NCI-H2196 treated with DMSO at 0.1 percent for 48 hours (cell line): ENCODE measurements around the gene CLEC3B.
"Not testable (repeated sequence)": the region's sequence is repeated elsewhere in the genome, so short reads cannot be mapped to it uniquely, and the experiment has no call there.

Source experiments
- DNase-seq: peaks from one replicate; lab custom pipeline; 2025; ENCODE audit not compliant: unreplicated experiment; lab: John Stamatoyannopoulos, UW

Gene CLEC3B

DNA sequence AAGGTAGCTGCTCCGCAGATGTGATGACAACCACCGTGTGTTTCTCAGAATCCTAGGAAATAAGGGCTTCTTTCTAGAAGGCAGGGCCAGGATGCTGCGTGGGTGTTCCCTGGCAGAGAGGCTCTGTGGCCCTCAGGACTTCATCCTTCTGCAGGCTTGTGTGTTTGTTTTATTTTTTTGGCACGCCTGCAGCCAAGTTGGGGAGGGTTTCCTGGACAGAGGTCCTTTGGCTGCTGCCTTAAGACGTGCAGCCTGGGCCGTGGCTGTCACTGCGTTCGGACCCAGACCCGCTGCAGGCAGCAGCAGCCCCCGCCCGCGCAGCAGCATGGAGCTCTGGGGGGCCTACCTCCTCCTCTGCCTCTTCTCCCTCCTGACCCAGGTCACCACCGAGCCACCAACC is at the start of gene CLEC3B:
Gene CLEC3B, plus strand, starts transcription at position 266 of the 400 bp plus-strand sequence. Its CDS starts 60 bp downstream, at position 326.
- no peak for DNase-seq

- no peak for DNase-seq
Observed at GRCh38 chr3:44981220-44981619, 44.9 kb upstream of the CLEC3B start.

DNA sequence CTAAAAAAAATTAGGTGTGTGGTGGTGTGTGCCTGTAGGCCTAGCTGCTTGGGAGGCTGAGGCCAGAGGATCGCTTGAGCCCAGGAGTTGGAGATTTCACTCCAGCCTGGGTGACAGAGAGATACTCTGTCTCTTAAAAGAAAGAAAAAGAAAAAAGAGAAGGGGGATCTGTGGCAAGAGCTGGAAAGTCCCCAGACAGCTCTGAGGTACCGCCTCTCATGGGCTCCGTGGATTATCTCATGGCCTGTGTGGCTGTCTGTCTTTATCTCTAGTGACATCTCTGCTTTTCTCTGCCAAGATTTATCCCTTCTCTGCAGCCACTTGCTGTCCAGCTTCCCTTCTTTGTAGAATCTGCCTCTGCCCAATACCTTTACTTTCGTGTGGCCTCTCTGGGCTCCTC is 44.4 kb upstream of the CLEC3B start:
- DNase-seq, result no peak

GRCh38 chr3:44982817-44983216 is 43.3 kb upstream of the CLEC3B start:
- DNase-seq, result no peak

DNA sequence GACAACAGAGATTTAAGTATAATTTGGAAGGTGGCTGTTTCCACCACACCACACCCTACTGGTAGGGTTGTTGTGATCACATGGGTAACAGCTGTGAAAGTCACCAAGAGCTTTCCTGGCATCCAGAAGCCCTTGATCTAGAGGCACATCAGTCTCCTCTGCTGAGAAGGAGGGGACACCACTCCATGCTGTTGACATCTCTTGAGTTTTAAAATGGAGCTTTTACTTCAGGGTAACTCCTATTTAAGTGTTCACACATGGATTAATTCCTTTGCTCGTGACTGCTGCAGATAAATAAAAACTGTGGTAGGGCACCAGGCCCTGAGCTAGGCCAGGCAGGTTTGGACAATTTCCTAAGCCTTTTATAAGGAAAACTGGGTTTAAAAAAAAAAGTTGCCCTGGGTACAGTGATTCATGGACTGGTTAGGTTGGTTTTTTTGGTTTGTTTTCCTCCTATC is 42.6 kb upstream of the CLEC3B start:
- no peak for DNase-seq

GRCh38 chr3:44984335-44984734 is 41.8 kb upstream of the CLEC3B start:
- no peak for DNase-seq

DNA sequence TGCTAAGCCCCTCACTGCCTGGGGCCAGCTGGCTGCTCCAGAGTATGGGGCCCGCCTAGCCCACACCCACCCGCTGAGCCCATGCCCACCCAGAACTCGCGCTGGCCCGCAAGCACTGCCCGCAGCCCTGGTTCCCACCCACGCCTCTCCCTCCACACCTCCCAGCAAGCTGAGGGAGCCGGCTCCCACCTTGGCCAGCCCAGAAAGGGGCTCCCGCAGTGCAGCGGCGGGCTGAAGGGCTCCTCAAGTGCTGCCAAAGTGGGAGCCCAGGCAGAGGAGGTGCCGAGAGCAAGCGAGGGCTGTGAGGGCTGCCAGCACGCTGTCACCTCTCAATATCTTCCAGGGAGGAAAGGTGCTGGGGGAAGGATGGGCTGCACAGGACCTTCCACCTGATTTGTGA is 39.8 kb upstream of the CLEC3B start:
- DNase-seq, result not testable (repeated sequence)

DNA sequence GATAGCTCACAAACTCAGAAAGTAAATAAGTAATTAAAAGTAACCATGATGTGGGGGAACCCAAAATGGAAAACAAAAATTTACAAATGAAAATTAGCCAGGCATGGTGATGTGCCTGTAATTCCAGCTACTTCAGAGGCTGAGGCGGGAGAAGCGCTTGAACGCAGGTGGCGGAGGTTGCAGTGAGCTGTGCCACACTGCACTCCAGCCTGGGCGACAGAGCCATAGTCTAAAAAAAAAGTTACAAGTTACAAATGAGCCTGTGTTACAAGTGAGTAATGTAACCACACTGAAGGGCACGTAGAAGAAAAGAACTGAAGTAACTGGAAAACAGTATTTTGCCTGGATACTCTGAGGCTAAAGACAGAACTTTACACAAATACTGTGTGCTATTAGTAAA is 38.8 kb upstream of the CLEC3B start:
- DNase-seq, result no peak

GRCh38 chr3:44988073-44988472 is 38.0 kb upstream of the CLEC3B start:
- no peak for DNase-seq

- DNase-seq, result no peak
Observed at GRCh38 chr3:44989141-44989540, 37.0 kb upstream of the CLEC3B start.

DNA sequence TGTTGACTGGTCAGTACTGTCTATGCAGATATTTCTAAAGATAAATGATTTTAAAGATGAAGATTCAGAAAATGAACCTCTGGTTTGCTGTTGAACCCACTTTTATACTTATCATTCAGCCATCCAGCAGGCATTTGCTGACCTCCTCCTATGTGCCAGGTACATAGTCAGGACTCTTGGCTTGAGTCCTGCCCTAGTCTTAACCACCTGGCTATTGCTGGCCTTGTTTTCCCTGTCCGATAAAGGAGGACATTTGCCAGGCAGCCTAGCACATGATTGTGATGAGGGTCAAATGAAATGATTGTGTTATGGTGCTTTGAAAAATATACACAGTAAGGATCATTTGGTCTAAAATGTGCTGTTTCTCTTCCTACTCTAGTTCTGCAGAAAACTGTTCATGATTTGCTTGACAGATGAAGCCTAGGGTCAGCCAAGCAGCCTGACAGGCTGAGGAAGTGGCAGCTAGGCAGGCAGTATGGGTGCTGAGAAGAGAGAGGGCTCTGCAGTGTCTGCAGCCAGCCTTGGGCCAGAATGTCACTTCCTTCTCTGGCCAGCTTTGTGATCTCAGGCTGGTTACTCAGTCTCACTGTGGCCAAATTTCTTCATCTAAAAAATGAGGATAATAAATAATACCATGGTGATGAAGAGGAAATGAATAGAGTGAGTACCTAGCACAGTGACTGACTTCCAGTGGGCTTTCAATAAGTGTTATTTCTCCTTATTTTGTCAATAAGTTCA is 36.3 kb upstream of the CLEC3B start:
- no peak for DNase-seq

DNA sequence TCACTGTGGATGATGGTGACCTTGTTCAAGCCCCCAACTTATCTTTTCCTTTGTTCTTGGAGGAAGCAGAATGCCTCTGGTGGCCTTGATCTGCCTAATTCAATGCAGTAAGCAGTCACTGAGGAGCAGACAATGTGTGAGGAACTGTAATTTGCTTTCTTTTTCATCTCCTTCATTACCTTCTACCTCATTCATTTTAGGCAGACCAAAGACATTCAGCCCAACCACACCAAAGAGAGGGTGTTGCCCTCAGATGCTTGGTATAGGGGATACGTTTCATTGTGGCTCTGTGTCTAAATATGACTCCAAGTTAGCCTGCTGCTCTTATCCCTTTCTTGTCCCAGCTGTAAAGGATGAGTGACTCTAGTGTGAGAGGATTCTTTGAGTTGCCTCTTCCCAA is 34.8 kb upstream of the CLEC3B start:
- DNase-seq, result no peak

DNA sequence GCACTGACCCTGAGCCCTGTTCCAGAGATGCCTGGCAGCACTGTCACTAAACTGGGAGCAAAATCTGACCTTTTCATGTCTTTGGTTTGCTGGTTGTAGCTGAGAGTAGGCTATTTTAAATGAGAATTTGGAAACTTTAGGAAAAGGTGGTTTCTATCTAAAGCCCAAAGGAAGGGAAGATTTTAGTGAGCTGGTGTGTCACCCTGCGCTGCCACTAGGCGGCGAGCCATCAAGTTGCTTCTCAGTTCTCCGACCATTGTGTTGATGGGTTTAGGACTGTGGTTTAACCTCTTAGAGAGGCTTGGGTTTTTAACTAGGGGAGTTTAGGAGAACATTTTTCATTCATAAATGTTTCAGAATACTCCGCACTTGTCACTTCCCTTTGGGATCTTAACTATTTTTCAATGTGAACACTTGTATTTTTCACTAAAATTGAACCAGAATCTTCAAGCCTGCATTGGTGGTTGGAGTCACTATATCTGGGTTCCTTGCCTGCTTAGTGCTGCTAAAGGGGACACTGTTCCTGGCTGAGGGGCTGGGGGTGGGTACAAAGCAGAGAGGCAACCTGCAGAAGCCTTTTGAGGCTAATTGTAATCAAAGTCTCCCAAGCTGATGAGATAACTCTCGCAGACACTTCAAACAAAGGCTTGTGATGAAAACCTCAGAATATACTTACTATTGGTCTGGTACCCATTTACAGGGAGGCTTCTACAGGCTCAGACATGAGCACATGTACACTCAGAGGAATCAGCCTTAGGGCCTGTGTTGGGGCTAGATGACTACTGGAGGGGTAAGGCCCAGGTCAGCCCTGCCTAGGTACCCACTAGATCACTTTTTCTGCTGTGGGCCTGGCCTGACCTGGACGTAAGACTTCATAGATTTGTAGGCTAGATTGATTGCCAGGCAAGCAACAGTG is 33.3 kb upstream of the CLEC3B start:
- no peak for DNase-seq

GRCh38 chr3:44993471-44994205 is 32.5 kb upstream of the CLEC3B start:
- DNase-seq, result no peak

DNA sequence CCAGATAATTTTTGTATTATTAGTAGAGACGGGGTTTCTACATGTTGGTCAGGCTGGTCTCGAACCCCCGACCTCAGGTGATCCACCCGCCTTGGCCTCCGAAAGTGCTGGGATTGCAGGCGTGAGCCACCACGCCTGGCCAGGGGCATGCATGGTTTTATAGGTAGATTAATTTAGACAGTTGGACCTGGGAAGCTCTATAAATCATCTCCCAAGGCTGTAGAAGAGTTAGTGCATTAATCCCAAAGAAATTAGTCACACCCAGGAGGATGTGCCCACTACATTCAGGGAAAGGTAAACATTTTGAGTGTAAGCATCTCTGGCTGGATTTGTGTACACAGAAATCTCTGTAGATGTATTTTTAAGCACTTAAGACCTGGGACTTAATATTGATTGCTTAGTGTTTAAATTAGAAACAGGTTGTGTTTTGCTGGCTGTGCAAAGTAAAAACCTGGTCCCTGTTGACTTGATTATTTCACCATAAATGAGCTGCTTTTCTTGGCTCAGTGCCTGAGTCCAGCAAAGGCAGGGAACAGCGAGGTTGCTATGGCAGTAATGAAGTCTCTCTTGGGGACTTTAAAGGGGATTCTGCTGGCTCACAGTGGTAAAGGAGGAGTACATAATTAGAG is 30.8 kb upstream of the CLEC3B start:
- no peak for DNase-seq

DNA sequence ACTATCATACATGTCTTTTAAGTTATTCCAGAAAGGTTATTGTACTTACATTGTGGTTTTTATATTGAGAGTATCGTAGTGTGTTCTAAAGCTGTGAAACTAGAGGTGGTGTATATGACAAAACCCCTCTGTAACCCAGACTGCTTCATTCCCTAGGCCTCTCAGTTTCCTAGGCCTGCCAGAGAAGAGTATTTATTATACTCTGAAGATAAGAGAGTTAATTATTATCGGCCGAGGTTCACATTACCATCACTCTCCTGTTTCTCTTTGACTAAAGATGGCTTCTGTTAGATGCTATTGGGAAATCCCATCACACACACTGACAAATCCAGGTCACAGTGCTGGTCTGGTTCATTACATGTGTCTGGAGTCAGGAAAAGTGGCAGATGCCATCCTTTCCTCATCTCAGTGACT is 29.5 kb upstream of the CLEC3B start:
- DNase-seq, result no peak

- DNase-seq, result no peak
Observed at GRCh38 chr3:44999782-45000181, 26.3 kb upstream of the CLEC3B start.

- DNase-seq, result no peak
Observed at GRCh38 chr3:45000823-45001222, 25.3 kb upstream of the CLEC3B start.

DNA sequence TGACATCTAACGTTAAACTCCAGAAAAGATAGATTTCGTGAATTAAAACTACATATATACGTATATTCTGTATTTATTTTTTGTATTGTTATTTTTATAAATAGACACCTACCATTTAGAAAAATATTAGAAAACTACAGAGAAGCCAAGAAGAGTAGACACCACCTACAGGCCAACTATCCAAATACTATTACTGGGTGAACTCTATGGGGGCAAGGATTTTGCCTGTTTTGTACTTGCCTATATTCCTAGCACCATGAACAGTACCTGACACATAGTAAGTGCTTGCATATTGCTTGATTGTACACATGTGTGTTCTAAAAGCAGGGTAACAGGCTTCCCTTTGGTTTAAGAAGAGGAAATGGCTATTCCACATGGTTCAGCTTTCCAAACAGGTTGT is 24.4 kb upstream of the CLEC3B start:
- DNase-seq, result no peak

- no peak for DNase-seq
Observed at GRCh38 chr3:45002139-45002660, 23.9 kb upstream of the CLEC3B start.

DNA sequence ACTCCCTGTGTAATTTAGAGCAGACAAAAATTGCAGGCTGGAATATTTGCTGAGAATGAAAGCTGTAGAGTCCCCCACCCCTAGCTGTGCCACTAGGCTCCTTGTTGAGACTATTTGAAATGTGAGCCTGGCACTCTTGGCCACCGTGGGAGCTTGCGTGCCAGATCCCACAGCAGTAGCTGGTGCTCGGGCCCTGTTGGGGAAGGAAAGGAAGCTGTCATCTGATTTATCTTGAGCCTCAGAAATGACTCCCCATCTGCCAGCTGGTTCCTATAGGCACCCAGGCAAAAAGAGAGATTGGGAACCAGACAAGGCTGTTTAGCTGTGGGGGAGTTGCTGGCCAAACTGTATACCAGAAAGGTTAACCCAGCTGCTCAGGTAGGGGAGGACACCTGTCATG is 23.4 kb upstream of the CLEC3B start:
- DNase-seq, result no peak
